ENCODE measurements around the gene BEND6.

BEND6 gene

DNA sequence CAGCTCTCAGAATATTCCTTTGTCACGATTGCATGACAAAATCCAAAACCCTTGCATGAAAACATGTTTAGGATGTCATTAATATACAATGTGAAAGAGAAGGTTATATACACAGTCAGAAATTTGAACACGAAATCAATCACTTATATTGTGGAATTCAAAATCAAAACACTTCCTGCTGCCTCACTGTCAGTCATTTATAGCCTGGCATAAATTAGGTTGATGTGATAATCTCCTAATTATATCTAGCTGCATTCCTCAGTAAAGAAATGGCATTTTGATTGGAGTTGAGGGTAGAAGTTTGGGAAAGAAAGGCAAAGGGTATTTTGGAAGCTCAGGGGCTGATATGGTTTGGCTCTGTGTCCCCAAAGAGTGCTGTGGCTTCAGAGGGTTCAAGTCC lies 24.1 kb upstream of the BEND6 start:
- Histone ChIP-seq H3F3A (ENCODE audit: control insufficient read depth, insufficient read depth) (no peaks in the 10 kb centered on the region), H3K79me2 (ENCODE audit: control insufficient read depth, low read length) (no peaks in the 10 kb centered on the region)

DNA sequence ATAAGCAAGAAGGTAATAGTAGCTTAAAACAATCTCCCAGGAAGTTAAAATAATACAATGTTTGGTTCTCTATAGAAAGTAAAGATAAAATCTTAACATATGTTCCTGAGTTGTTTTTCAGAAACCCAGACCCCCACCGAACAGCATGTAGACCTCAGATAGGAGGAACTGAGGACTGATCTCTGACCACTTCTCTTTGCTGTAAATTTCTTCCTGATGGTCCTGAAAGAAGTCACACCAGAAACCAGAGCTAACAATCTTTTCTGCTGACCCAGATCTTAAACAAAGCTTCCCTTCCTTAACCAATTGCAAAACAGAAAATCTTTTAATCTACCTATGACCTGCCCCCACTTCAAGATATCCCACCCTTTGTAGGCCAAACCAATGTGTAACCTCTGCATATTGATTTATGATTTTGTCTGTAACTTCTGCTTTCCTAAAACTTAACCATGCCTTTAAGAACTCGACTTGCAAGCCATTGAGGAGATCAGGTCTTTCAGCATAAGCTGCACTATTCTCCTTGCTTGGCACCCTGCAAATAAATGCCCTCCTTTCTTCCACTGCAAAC lies 21.9 kb upstream of the BEND6 start:
- Histone ChIP-seq H3K4me2 (ENCODE audit: low read length) (no peak overlapping the region), H3K9me3 (ENCODE audit: control insufficient read depth, insufficient read depth, low read length) (no peaks in the 10 kb centered on the region), H3K4me3 (ENCODE audit: low read length) (no peak overlapping the region)

More for the DNA sequence above, 24.1 kb upstream of the BEND6 start:
- TF ChIP-seq EZH2phosphoT487 (IDR thresholded peaks at IDR 0.05; ENCODE audit: borderline replicate concordance, low read length) = no peak
- TF ChIP-seq, protein P1, sequence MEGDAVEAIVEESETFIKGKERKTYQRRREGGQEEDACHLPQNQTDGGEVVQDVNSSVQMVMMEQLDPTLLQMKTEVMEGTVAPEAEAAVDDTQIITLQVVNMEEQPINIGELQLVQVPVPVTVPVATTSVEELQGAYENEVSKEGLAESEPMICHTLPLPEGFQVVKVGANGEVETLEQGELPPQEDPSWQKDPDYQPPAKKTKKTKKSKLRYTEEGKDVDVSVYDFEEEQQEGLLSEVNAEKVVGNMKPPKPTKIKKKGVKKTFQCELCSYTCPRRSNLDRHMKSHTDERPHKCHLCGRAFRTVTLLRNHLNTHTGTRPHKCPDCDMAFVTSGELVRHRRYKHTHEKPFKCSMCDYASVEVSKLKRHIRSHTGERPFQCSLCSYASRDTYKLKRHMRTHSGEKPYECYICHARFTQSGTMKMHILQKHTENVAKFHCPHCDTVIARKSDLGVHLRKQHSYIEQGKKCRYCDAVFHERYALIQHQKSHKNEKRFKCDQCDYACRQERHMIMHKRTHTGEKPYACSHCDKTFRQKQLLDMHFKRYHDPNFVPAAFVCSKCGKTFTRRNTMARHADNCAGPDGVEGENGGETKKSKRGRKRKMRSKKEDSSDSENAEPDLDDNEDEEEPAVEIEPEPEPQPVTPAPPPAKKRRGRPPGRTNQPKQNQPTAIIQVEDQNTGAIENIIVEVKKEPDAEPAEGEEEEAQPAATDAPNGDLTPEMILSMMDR (IDR thresholded peaks at IDR 0.05; ENCODE audit: low read depth, low read length, poor library complexity, severe bottlenecking) = no peak
- Histone ChIP-seq H3K36me3 (ENCODE audit: control insufficient read depth, low read length) (no peaks in the 10 kb centered on the region), H3K4me1 (ENCODE audit: control insufficient read depth, low read length) (no peaks in the 10 kb centered on the region), H3K27ac (ENCODE audit: low read depth, low read length) (no peak overlapping the region), H3K9me2 (replicated peaks; ENCODE audit: control insufficient read depth, low read length) (no peaks in the 10 kb centered on the region), H3K27me3 (ENCODE audit: control insufficient read depth, low read length) (peaks cover 4% of the 10 kb centered on the region; the same call in 1 of the 2 replicates), H3K9me3 (ENCODE audit: control insufficient read depth, insufficient read depth, low read length) (no peaks in the 10 kb centered on the region), H3K4me2 (ENCODE audit: low read length) (no peak overlapping the region), H4K20me1 (ENCODE audit: control insufficient read depth, insufficient read depth, low read depth, low read length) (no peaks in the 10 kb centered on the region), H3K4me3 (ENCODE audit: low read length) (no peak overlapping the region)

DNA sequence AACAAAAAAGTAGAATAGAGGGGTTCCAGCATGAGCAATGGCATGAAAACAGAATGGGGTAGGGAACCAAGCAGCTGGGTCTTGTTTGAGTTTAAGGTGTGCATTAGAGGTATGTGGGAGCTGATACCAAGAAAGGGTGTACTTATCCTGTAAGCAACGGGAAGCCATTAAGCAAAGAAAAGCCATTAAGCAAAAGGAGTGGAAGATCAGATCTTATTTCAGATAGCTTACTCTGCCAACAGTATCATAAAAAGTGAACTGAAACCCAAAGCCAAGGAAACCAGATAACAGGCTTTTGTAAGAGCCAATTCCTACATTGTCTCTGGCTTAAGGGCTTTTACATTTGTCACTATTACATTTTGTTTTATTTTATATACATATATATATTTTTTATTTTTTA lies 21.3 kb upstream of the BEND6 start:
- Histone ChIP-seq H3F3A (ENCODE audit: control insufficient read depth, insufficient read depth) (no peaks in the 10 kb centered on the region), H3K9me3 (ENCODE audit: control insufficient read depth, insufficient read depth, low read length) (no peaks in the 10 kb centered on the region), H3K79me2 (ENCODE audit: control insufficient read depth, low read length) (no peaks in the 10 kb centered on the region), H3K4me2 (ENCODE audit: low read length) (no peak overlapping the region), H3K4me1 (ENCODE audit: control insufficient read depth, low read length) (no peaks in the 10 kb centered on the region), H3K36me3 (ENCODE audit: control insufficient read depth, low read length) (no peaks in the 10 kb centered on the region), H3K4me3 (ENCODE audit: low read length) (no peak overlapping the region), H3K27me3 (ENCODE audit: control insufficient read depth, low read length) (peaks cover 4% of the 10 kb centered on the region; the same call in 1 of the 2 replicates), H4K20me1 (ENCODE audit: control insufficient read depth, insufficient read depth, low read depth, low read length) (no peaks in the 10 kb centered on the region), H3K9me2 (replicated peaks; ENCODE audit: control insufficient read depth, low read length) (no peaks in the 10 kb centered on the region), H3K27ac (ENCODE audit: low read depth, low read length) (no peak overlapping the region)
- TF ChIP-seq, protein P1 (IDR thresholded peaks at IDR 0.05; ENCODE audit: low read depth, low read length, poor library complexity, severe bottlenecking) = no peak
- TF ChIP-seq EZH2phosphoT487 (IDR thresholded peaks at IDR 0.05; ENCODE audit: borderline replicate concordance, low read length) = no peak

More for the DNA sequence above, 21.9 kb upstream of the BEND6 start:
- no peak for TF ChIP-seq EZH2phosphoT487 (IDR thresholded peaks at IDR 0.05; ENCODE audit: borderline replicate concordance, low read length)
- TF ChIP-seq, protein P1 (IDR thresholded peaks at IDR 0.05; ENCODE audit: low read depth, low read length, poor library complexity, severe bottlenecking) = no peak
- Histone ChIP-seq H4K20me1 (ENCODE audit: control insufficient read depth, insufficient read depth, low read depth, low read length) (no peaks in the 10 kb centered on the region), H3K9me2 (replicated peaks; ENCODE audit: control insufficient read depth, low read length) (no peaks in the 10 kb centered on the region), H3K79me2 (ENCODE audit: control insufficient read depth, low read length) (no peaks in the 10 kb centered on the region), H3K27me3 (ENCODE audit: control insufficient read depth, low read length) (peaks cover 4% of the 10 kb centered on the region; the same call in 1 of the 2 replicates), H3F3A (ENCODE audit: control insufficient read depth, insufficient read depth) (no peaks in the 10 kb centered on the region), H3K27ac (ENCODE audit: low read depth, low read length) (no peak overlapping the region), H3K36me3 (ENCODE audit: control insufficient read depth, low read length) (no peaks in the 10 kb centered on the region), H3K4me1 (ENCODE audit: control insufficient read depth, low read length) (no peaks in the 10 kb centered on the region)

Data from DOHH2 (cell line).